ENCODE data around the gene TMEM9.

DNA sequence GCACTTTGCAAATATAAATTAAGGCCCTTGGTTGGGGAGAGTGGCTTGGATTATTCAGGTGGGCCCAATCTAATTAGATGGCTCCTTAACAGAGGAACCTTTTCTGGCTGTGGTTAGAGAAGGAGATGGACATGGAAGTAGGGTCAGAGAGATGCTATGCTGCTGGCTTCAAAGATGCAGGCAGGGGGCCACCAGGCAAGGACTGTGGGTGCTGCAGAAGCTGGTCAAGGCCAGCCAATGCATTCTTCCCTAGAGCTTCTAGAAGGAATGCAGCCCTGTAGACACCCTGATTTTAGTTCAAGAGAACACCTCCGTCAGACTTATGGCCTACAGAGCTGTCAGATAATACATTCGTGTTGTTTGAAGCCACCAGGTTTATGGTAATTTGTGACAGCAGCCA is 3.7 kb upstream of the TMEM9 start:
- TF ChIP-seq CREB1 (IDR thresholded peaks at IDR 0.05; ENCODE audit: low read depth) (no peak), TAF1 (IDR thresholded peaks at IDR 0.05; ENCODE audit: low read depth) (no peak), RAD21 (IDR thresholded peaks at IDR 0.05; ENCODE audit: low read depth) (no peak), YY1 (IDR thresholded peaks at IDR 0.05; ENCODE audit: low read depth) (no peak), EP300 (IDR thresholded peaks at IDR 0.05; ENCODE audit: borderline replicate concordance) (no peak)
- TF ChIP-seq, protein P1, sequence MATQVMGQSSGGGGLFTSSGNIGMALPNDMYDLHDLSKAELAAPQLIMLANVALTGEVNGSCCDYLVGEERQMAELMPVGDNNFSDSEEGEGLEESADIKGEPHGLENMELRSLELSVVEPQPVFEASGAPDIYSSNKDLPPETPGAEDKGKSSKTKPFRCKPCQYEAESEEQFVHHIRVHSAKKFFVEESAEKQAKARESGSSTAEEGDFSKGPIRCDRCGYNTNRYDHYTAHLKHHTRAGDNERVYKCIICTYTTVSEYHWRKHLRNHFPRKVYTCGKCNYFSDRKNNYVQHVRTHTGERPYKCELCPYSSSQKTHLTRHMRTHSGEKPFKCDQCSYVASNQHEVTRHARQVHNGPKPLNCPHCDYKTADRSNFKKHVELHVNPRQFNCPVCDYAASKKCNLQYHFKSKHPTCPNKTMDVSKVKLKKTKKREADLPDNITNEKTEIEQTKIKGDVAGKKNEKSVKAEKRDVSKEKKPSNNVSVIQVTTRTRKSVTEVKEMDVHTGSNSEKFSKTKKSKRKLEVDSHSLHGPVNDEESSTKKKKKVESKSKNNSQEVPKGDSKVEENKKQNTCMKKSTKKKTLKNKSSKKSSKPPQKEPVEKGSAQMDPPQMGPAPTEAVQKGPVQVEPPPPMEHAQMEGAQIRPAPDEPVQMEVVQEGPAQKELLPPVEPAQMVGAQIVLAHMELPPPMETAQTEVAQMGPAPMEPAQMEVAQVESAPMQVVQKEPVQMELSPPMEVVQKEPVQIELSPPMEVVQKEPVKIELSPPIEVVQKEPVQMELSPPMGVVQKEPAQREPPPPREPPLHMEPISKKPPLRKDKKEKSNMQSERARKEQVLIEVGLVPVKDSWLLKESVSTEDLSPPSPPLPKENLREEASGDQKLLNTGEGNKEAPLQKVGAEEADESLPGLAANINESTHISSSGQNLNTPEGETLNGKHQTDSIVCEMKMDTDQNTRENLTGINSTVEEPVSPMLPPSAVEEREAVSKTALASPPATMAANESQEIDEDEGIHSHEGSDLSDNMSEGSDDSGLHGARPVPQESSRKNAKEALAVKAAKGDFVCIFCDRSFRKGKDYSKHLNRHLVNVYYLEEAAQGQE (IDR thresholded peaks at IDR 0.05; ENCODE audit: low read depth), result no peak
- TF ChIP-seq, protein P2, sequence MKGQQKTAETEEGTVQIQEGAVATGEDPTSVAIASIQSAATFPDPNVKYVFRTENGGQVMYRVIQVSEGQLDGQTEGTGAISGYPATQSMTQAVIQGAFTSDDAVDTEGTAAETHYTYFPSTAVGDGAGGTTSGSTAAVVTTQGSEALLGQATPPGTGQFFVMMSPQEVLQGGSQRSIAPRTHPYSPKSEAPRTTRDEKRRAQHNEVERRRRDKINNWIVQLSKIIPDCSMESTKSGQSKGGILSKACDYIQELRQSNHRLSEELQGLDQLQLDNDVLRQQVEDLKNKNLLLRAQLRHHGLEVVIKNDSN (IDR thresholded peaks at IDR 0.05), result no peak

Measured in Ishikawa (cell line).